ENCODE results near the gene NFIA.
"Not testable (repeated sequence)": the region's sequence is repeated elsewhere in the genome, so short reads cannot be mapped to it uniquely, and the experiment has no call there.

Gene NFIA

DNA sequence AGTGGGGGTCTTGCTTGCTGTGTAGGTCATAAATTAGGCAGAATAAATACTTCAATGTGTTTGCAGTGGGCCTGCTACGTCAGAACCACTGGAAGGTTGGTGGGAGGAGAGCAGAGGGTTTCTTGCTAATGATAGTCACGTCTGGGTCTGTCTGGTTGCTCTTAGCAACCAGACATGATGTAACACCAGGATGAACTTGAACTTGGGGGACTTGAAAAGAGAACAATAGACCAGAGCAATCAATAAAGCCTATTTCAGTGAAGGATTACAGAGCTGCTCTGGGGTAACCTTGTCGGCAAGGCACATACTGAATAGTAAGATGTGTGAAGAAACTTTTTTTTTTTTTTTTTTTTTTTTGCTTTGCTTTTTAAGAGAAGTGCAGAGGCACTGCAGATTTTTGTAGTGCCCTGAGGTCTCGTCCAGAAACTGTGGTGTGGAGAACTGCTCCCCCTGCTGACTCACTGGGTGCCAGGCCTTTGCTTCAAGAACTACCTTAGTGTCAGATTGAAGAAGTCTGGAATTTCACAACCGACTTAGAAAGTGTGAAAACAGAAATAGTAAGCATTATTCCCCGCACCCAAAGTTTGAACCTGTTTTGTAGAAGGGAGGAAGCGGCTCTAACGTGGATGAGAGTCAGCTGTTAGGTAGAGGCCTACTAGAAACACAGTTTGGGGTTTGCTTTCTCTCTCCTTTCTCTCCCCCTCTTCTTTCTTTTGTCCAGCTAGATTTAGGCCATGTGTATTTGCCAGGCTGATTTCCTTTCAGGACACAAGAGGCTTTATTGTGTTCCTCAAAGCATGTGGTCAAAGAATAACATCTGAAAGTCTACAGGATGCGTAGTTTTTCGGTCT lies 371.0 kb downstream of the NFIA start:
- DNase-seq (ENCODE audit: low read depth in 2 of 2): peak; percentile 33 to 35

DNA sequence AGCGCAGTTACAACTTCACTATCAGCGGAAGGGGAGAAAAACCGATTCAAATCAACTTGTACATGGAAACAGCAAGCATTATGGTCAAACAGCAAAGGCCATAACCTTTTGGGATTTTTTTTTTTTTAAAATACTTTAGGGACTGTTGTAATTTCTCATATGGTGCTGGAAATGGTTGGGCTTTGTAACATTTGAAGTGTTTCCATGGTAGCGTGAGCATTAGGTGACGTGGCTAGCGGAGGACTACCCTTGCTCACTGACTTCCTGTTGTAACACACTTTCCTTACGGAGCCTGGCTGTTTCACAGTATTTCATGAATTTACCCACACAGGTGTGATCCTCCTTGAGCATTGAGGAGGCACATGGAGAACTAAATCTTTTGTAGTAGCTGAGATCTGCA lies 373.0 kb downstream of the NFIA start:
- DNase-seq (ENCODE audit: low read depth in 2 of 2): no peak

DNA sequence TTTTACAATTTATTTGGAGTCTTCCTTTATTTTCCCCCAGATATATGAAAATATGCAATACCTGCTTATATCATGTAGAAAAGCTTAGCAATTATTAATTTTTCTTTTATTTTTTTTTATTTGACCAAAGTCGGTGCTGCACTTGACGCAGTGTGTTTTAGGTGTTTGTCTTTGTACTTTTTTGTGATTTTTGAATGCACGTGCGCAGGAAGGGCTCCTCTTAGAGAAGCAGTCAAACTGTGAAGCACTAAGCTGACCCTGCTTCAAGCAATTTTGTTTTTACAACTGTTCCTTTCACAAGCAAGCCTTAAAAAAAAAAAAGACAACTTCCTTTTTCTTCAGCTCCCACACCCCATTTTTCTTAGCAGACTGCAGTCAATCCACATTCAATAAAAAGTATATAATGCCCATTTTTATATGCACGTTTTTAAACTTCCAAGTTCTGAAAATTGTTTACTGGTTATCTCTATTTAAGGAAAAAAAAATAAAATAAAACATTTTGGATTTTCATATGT lies 375.2 kb downstream of the NFIA start:
- no peak for DNase-seq (ENCODE audit: low read depth in 2 of 2)

DNA sequence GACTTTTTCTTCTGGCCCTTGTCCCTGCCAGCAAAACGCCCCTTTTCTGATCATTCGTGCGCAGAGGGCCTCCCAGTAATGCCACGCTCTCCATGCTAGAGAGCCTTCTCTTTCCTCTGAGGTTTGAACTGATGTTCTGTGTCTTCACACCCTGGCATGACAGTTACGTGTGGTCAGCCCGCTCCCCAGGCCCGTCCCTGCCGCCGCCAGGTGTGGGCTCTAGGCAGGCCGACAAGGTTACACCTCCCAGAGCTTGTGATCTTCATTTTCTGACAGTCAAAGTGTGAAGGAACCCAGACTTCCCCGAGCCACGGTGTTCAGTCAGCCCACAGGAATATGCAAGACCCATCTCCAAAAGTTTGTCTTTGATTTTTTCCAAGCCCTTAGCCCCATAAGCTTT lies 377.0 kb downstream of the NFIA start:
- DNase-seq (ENCODE audit: low read depth in 2 of 2): no peak

DNA sequence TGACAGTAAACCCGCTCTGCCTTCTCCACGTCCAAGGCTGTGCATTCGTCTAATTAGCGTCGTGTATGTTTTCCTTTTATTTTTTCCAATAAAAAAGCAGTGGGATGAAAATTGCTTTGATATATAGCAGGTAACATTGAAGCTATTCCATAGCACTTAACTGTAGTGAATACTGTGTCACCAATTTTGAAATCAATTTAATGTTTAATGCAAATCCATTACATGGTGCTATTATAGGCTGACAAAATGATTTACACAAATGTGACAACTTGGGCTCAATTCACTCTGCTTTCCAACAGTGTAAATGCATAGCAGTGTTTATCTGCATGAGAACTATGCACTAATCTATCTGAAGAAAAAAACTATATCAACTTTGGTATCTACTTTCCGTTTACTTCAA lies 377.8 kb downstream of the NFIA start:
- no peak for DNase-seq (ENCODE audit: low read depth in 2 of 2)

DNA sequence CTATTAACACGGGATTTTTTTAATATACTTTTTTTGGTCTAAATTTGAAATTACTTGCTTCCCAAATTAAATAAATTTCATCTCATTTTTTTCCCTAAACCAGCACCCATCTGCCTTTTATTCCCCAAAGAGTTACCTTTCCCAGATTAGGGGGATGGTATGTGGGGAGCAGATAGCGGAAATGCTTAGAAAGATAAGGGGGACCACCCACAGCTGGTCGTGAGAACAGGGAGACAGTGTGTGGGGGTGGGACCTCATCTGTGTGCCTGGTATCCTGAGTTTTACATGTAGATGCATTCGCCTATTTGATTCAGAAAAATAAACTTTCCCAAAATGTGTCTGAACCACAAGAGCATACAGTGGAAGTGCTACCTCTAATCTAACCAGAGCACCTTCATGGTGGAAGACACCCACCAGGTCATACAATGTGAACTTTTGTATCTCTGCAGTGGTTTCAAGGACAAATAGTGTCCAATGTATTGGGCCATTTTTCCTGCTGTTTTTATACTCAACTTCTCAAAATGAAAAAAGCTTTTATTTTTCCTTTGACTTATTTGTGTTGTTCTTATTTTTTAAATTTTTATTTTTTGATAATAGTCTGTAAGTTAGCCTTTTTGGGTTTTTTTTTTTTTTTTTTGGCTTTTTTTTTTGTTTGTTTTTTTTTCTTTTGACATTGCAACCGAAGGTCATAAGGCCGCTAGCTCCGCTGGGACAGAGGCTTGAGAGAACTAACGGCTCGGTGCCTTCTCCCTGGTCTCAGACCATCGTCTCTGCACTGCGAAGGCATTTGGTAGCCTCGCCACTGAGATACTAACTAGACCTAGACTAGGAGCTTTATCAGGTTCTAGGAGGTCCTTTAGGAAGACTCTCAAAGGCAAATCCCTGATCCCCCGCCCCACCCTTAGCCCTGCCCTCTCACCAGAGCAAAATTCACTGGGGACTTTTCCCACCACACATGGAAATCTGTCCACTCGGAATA lies 379.3 kb downstream of the NFIA start:
- no peak for DNase-seq (ENCODE audit: low read depth in 2 of 2)

DNA sequence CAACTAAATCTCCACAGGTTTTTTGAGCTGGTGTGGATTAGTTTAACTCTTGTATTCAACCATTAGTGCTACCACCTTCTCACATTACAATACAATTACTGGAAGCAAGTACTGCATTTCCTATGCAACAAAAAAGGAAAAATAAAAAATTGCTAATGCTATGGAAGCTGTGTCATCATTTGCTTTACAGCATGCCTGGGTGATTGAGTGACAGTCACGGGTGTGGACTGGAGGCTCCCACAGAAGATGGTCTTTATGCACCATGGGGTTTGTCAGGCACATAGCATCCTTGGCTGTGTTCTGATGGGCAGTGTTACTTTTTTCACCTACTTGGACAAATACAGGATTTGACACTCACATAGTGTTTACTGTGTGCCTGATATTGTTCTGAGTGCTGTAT lies 380.3 kb downstream of the NFIA start:
- no peak for DNase-seq (ENCODE audit: low read depth in 2 of 2)

DNA sequence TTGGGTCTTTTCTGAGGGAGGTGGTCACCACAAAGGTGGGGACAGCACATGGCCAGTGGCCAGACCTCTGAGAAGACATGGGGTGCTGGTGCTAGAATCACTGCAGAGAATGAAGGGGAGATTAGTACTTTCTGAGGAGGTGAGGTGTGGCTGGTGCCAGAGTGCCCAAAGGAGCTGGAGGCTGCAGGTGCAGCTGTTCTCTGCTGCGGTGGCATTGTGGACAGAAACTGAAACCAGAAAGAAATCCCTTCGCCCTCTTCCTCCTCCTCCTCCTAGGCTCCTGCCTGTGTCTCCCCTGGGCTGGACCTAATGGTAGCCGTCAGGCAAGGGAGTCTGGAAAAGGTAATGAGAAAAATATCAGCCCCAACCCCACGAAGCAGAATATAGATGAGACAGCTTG lies 380.9 kb downstream of the NFIA start:
- no peak for DNase-seq (ENCODE audit: low read depth in 2 of 2)

DNA sequence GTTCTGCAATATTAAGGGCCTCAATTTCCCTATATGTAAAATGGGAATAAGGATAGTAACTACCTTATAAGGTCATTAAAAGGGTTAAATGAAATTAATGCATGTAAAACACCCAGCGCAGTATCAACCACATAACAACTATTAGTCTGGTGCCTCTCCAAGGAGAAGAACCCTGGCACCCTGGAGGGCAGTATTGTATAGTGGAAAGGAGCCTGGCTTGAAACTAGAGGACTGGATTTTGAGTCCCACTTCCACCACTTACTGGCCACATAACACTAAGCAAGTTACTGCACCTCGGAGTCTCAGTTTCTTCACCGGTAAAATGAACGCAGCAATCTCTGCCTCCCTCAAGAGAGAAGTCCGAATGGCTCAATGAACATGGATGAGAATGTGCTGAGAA lies 385.5 kb downstream of the NFIA start:
- DNase-seq (ENCODE audit: low read depth in 2 of 2): not testable (repeated sequence)

DNA sequence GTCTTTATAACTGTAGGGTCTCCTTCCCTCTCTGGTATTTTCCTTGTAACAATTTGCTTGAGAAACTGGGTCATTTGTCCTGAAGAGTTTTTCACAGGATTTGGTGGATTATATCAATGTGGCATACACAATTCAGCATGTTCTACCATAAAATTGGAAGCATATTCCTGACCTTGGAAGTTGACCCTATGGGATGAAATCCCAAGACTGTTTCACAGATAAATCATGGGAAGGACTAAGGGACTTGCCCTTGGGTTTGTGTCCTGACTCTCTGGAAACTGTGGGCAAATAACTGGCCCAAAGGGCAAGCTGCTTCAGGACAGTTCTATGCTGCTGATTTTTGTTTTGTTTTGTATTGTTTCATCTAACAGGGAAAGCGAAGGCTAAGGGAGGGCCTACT lies 387.0 kb downstream of the NFIA start:
- no peak for DNase-seq (ENCODE audit: low read depth in 2 of 2)

DNA sequence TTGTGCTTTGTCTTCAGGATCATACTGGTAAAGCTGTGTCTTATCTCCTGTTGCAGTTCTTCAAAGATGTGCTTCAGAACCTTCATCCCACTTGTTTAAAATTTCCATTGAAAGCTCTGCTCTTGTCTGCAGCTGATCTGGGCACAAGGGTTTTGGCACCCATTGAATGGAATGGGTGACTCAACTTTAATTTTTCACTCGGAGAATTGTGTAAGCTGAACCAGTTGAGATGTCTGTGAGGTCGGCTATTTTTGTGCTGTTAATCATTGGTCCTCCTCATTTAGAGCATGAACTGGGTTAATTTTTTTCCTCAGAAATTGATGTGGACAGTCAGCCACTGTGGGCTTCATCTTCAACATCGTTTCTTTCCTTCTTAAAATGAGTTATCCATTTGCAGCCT lies 390.5 kb downstream of the NFIA start:
- no peak for DNase-seq (ENCODE audit: low read depth in 2 of 2)

DNA sequence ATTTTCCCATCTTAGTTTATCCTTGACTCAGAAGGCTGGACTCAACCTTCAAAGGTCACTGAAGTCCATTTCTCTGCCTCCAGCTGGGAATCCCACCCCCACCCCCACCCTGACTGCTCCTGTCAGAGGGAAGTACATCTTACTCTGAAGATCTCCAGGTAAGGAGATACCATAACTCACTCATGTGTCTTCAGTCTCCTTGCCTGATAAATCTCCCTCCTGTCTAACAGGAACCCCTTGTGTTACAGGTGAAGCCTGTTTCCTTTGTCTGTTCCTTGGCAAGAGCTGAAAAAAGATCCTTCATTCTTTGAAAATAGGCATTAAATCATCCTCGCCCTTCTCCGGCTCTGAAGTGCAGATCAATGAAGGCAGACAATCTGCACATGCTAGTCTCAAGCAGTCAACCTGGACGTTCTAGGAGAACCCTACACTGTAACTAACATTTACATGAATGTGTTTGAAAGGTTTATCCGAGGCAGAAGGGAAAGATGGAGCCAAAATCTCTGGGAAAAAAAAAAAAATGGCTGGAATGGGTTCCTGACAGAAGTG lies 392.0 kb downstream of the NFIA start:
- no peak for DNase-seq (ENCODE audit: low read depth in 2 of 2)

DNA sequence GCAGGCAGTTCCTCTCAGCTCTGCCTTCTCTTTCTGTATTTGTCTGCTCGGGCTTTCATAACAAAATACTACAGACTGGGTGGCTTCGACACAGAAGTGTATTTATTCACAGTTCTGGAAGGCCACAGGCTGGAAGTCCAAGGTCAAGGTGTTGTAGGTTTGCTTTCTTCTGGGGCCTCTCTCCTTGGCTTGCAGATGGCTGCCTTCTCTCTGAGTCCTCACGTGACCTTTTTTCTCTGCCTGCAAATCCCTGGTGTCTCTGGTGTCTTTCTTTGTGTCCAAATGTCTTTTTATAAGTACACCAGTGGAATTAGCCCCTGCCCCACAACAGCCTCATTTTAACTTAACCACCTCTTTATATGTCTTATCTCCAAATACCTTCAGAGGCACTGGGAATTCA lies 392.6 kb downstream of the NFIA start:
- DNase-seq (ENCODE audit: low read depth in 2 of 2): no peak

DNA sequence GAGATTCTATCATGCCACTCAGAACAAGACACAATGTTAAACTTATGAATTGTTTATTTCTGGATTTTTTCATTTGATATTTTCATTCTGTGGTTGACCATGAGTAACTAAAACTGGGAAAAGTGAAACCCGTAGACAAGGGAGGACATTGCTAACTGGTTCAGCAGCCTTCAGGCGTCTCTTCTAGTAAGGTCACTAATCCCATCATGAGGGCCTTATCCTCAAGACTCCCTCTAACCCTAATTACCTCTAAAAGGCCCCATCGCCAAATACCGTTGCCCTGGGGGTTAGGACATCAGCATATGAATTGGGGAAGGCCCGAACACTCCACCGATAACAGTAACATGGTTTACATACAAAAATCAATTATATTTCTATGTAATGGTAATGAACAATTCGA lies 394.9 kb downstream of the NFIA start:
- no peak for DNase-seq (ENCODE audit: low read depth in 2 of 2)

DNA sequence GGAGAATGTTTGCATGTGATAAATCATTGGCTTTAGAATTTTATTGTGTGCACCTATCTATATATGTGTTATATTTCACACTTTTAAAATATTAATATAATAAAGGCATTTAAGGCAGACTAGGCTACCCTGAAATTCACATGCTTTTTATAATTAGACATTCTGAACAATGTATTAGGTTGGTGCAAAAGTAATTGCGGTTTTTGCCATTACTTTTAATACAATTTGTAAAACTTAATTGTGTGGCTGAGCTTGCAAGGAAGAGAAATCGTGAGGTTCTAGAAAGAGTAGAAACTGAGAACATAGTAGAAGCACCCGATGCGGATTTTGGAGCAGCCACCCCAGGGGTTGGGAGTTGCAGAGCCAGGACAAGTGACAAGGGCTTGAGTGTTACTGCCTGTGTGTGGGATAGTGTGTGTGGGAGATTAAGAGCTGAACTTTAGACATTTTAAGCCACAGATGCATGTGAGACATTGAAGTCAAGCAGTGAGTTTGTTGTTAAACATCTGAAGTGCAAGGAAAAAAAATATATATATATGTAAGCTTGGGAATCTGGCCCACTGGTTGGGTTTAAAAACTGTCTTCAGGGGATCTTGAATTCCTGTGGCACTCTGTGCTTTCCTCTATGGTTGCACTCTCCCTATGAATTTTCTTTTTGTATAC lies 398.0 kb downstream of the NFIA start:
- no peak for DNase-seq (ENCODE audit: low read depth in 2 of 2)

DNA sequence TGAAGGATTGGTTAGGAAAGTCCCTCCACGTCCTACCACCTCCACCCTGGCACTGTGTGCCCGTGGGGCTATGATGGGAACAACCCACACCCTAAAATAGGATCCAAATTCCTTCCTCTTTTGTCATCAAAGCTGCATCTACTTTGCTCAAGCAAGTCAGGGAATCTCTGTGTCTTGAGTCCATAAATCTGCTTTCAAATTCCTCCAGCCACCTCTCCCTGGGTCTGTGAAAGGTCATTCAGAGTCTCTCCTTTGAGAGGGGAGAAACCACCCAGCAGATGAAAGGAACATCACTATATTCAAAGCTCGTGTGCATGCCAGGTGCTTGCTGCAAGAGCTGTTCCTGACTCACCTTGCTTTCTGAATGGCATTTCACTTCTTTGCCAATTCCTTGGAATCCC lies 399.0 kb downstream of the NFIA start:
- no peak for DNase-seq (ENCODE audit: low read depth in 2 of 2)

DNA sequence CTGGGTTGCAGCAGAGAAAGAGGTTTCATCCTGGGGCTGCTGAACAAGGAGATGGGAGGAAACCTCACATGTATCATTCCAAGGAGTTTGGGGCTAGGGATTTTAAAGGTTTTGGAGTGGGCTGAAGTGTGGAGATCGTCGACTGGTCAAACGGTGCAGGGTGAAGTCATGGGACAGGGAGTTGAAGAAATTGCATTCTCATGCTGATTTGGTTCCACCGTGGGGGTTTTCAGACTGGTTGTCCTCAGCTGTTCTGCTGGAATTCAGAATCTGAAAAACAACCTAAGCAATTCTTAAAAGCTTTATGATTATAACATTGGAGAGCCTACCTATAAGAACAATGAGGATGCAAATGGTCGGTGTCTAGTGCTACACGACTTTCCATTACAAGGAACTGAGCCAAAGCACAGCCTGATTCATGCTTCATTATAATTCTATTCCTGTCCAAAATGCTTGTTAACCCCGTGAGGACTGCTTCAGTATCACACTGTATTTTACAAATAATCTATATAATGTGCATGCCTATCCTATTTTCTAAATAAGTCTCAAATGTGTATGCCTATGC lies 399.9 kb downstream of the NFIA start:
- DNase-seq (ENCODE audit: low read depth in 2 of 2): no peak

DNA sequence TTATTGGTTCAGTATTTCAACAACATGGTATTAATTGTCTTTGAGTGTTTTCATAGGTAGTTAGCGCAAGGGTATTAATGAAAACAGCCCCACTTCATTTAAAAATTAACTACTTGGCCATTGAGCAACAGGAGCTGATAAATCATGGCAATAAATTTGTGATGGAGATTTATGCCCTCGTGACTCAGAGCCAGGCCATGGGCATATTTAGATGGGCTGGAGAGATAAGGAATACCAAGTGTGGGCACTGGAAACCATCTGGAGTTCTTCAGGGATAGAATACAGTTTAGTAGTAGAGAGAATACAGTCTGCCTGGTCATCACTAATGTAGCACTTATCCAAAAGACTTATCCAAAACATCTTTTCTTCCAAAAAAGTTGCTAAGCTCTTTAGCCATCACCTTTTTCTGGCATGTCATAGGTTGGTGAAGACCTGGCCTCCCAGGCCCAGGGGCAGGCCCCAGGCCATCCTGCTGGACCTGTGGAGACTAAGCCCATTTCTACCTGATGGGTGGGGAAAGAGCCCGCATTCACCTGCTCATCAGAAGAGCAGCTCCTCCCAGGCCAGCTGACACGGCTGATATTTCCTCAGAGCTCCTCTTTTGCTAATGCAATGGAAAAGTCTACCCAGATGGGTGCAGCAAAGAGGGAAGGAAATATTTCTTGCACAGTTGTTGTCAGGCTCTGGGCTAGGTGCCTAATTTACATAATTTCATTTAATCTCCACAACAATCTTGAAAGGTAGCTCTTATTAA lies 404.6 kb downstream of the NFIA start:
- DNase-seq (ENCODE audit: low read depth in 2 of 2): no peak

DNA sequence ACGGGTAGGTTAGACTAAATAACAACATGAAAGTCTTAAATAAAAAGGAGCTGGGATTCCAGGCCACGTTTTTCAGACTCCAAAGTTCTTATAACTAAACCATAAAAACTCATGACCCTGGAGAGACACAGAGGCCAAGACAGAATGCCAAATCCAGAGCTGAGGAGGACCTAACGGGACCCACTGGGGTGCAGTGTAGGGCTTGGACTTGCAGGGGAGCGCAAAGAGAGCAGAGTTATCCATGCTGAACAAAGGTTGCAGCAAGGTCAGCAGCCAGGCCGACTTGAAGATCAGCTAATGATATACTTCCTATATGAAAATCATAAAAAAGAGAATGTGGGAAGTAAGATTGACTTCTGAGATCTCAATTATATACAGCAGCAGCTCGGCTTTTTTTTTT lies 405.4 kb downstream of the NFIA start:
- DNase-seq (ENCODE audit: low read depth in 2 of 2): no peak

DNA sequence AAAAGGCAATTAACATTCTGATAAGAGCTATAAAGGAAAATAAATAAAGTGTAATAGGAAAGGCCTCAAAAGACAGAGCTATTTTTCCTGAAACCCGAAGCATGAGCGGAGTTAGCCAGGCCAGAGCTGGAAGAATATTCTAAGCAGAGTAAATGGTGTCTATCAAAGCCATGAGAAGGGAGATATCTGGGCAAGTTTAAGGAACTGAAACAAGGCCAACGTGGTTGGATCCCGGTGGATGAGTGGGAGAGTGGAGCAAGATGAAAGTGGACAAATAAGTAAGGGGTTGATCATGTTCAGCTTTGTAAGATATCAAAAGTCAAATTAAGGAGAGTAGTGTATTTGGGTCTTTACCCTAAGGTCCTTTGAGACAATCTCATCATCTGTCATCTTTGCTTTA lies 408.6 kb downstream of the NFIA start:
- DNase-seq (ENCODE audit: low read depth in 2 of 2): no peak

DNA sequence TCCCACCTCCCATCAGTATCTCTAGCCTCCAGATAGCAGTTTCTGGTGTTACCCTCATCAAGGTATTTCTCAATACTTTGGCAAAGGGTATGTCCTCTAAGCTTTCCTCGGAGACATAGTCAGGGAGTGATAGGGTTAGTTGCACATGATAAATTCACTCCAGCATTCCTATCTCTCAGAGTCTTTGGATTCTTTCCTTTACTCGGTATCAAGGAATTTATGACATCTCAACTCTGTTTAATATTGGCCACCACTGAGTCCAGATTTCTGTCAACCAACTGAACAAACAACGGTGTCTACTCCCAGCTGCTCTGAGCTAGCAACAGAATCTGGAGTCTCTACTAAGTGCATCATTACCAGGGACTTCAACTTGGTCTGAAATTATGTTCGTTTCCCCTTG lies 409.1 kb downstream of the NFIA start:
- DNase-seq (ENCODE audit: low read depth in 2 of 2): no peak
